HEK293T (cell line): ENCODE measurements around the gene GGA2.
A peak's percentile ranks its signal among the peaks of the same experiment; 100 is the strongest.
"Not testable (repeated sequence)": the region's sequence is repeated elsewhere in the genome, so short reads cannot be mapped to it uniquely, and the experiment has no call there.

Experiments used
- CTCF ChIA-PET: fragments of 350-600 bp; formaldehyde crosslinking; extraction: SDS; loops from one replicate; lab custom pipeline; 2021; ENCODE audit warnings: antibody characterized with exemption, inconsistent platforms; lab: Yijun Ruan, JAX
- POLR2A ChIA-PET: fragments of 350-600 bp; formaldehyde crosslinking; extraction: SDS; loops from one replicate; lab custom pipeline; 2020; ENCODE audit warnings: antibody characterized with exemption, inconsistent platforms; lab: Yijun Ruan, JAX
- DNase-seq: peaks from one replicate; pipeline ENCODE4 v3.0.0; 2012; ENCODE audit warnings: mixed read lengths; ENCODE audit errors: extremely low spot score
- ARNT ChIP-seq: fragments of 450-650 bp; IDR thresholded peaks from 2 replicates; pipeline ENCODE4 v1.6.1; 2017; ENCODE audit warnings: mild to moderate bottlenecking
- BHLHE40 ChIP-seq: fragments of 450-650 bp; IDR thresholded peaks from 2 replicates; pipeline ENCODE4 v1.6.1; 2016; ENCODE audit warnings: mild to moderate bottlenecking, moderate library complexity, borderline replicate concordance
- CTBP1 ChIP-seq: fragments of 450-650 bp; IDR thresholded peaks from 2 replicates; pipeline ENCODE4 v1.6.1; 2016; ENCODE audit warnings: borderline replicate concordance
- ELF4 ChIP-seq: fragments of 450-650 bp; IDR thresholded peaks from 2 replicates; pipeline ENCODE4 v1.6.1; 2017; ENCODE audit warnings: antibody characterized with exemption
- FOXA1 ChIP-seq: fragments of 450-650 bp; IDR thresholded peaks from 2 replicates; pipeline ENCODE4 v1.6.1; 2016; ENCODE audit warnings: mild to moderate bottlenecking
- FOXK2 ChIP-seq: fragments of 450-650 bp; IDR thresholded peaks from 2 replicates; pipeline ENCODE4 v1.6.1; 2016; ENCODE audit warnings: mild to moderate bottlenecking
- FOXM1 ChIP-seq: fragments of 450-650 bp; IDR thresholded peaks from 2 replicates; pipeline ENCODE4 v1.6.1; 2017; ENCODE audit warnings: mild to moderate bottlenecking, borderline replicate concordance
- HDGF ChIP-seq: fragments of 450-650 bp; IDR thresholded peaks from 2 replicates; pipeline ENCODE4 v1.6.1; 2017; ENCODE audit warnings: antibody characterized with exemption, borderline replicate concordance
- L3MBTL2 ChIP-seq: fragments of 450-650 bp; conservative IDR thresholded peaks from 2 replicates; pipeline ENCODE4 v1.6.1; 2016; ENCODE audit warnings: mild to moderate bottlenecking
- LEF1 ChIP-seq: fragments of 450-650 bp; IDR thresholded peaks from 2 replicates; pipeline ENCODE4 v1.6.1; 2017; ENCODE audit warnings: mild to moderate bottlenecking, borderline replicate concordance
- NFRKB ChIP-seq: fragments of 450-650 bp; IDR thresholded peaks from 2 replicates; pipeline ENCODE4 v1.6.1; 2016; ENCODE audit warnings: mild to moderate bottlenecking, moderate library complexity
- PKNOX1 ChIP-seq: fragments of 450-650 bp; IDR thresholded peaks from 2 replicates; pipeline ENCODE4 v1.6.1; 2016
- SP1 ChIP-seq: fragments of 450-650 bp; IDR thresholded peaks from 2 replicates; pipeline ENCODE4 v1.6.1; 2017
- SUZ12 ChIP-seq: fragments of 450-650 bp; IDR thresholded peaks from 2 replicates; pipeline ENCODE4 v1.6.1; 2016; ENCODE audit warnings: mild to moderate bottlenecking
- TARDBP ChIP-seq: fragments of 450-650 bp; IDR thresholded peaks from 2 replicates; pipeline ENCODE4 v1.6.1; 2016
- ZNF384 ChIP-seq: fragments of 450-650 bp; IDR thresholded peaks from 2 replicates; pipeline ENCODE4 v1.6.1; 2016

The GGA2 gene

DNA sequence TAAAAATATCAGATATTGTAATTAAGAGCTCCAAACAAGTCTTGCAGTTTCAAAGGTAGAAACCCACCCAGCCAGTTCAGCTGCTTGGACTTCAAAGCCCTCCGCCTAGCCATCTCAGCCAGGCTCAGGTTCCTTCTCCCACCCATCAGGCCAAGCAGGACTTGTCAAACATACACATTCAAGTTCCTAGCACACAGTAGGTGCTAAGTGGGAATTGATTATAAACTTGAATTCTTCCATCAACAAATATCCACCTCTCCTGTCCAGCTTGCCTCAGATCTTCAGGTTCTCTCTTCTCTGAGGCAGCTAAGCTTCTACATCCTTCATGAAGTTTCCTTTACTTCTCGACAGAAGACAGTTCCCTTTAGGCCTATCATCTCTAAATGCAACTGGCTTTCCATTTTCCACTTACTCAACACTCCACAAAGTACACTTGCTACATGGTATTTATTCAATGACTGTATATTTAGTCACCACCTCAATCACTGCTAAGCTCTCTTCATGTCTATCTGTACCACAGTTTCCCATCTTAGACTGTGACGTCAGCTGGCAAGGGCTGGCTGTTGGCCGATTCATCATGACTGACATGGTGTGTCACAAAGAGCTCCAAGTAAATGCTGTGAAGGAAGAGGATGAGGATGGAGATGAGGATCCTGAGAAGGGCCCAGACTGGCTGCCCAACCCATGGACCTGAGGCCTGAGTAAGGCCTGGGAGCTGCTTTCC lies 44.0 kb downstream of the GGA2 start:
- no peak for DNase-seq
- ChIA-PET CTCF (no interaction called here), POLR2A (no interaction called here)
- TF ChIP-seq LEF1 = no peak

GRCh38 chr16:23465179-23465578 lies 45.1 kb downstream of the GGA2 start:
- no peak for DNase-seq
- POLR2A ChIA-PET = no interaction called here
- CTCF ChIA-PET = no interaction called here
- TF ChIP-seq SUZ12 = no peak
- TF ChIP-seq FOXK2 = no peak
- TF ChIP-seq FOXM1 = no peak
- TF ChIP-seq ELF4 = no peak
- TF ChIP-seq ARNT = no peak
- no peak for TF ChIP-seq HDGF
- no peak for TF ChIP-seq LEF1
- TF ChIP-seq CTBP1 = no peak

DNA sequence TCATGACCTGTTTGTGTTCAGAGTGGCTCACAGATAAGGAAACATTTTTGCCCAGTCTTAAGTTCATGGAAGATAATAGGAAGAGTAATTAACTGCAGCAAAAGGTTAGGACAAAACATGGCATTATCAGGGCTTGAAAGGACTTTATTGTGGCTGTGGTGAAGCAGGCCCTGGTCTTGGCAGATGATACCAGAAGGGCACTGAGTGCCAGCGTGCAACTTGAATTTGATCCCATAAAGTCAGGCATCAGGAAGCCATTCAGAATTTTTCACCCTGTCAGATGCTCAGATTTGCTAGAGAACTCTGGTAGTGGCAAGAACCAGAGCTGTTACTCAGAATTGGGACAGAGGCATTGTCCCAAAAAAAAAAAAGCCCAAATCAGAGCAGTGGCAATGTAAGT lies 46.1 kb downstream of the GGA2 start:
- POLR2A ChIA-PET = no interaction called here
- CTCF ChIA-PET = no interaction called here

DNA sequence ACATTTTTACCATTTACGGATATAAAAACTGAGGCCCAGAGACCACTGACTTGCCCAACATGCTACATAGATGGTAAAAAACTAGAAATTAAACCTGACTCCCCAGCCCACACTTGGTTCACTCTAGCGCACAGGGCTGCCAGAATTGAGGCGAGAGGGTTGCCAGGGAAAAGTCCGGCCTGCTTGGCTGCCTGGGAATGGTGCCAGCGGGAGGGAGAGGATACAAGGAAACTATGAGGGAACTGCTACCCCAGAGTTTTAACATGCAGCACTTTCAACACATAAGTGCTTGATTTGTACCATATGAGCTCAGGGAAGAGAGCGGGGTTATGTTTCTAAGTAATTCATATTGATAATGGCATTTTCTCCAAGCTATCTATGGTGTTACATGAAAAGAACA lies 47.3 kb downstream of the GGA2 start:
- POLR2A ChIA-PET, DNase-seq: not testable (repeated sequence)
- CTCF ChIA-PET = interaction anchor here (0.7 kb wide), 1 partner anchor 32 kb away, joined by 3 read pairs; no protein-coding TSS in a partner anchor

More for the DNA sequence above, 46.1 kb downstream of the GGA2 start:
- TF ChIP-seq SUZ12 (no peak), ZNF384 (no peak), BHLHE40 (no peak), FOXK2 (no peak), L3MBTL2 (no peak)
- no peak for DNase-seq

DNA sequence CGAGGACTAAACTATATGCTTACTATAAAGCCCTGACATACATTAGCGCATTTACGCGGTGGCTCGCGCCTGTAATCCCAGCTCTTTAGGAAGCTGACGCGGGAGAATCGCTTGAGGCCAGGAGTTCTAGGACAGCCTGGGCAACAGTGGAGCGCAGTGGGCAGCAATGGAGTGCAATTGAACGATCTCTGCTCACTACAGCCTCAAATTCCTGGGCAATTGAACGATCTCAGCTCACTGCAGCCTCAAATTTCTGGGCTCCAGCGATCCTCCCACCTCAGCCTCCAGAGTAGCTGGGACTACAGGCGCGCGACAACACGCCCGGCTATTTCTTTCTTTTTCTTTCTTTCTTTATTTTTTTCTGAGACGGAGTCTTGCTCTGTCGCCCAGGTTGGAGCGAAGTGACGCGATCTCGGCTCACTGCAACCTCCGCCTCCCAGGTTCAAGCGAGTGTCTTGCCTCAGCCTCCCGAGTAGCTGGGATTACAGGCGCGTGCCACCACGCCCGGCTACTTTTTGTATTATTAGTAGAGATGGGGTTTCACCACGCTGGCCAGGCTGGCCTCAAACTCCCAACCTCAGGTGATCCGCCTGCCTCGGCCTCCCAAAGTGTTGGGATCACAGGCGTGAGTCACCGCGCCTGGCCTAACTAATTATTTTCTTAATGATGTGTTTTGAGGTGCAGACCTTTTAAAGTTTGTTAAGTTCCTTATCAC lies 56.8 kb downstream of the GGA2 start:
- POLR2A ChIA-PET = interaction anchor here (1.2 to 1.6 kb wide), 2 partner anchors 8 to 104 kb away, joined by 4 to 5 read pairs; partner anchors contain the start of genes EARS2 and UBFD1

GRCh38 chr16:23452572-23453337 lies 57.5 kb downstream of the GGA2 start, which contains the start of gene COG7:
Gene COG7 (minus strand): TSS chr16:23453189. CDS start chr16:23452994, 195 bp downstream.
- ChIA-PET POLR2A (interaction anchor here (1.2 to 1.6 kb wide), 2 partner anchors 8 to 105 kb away, joined by 4 to 5 read pairs; partner anchors contain the start of genes EARS2 and UBFD1), CTCF (interaction anchor here (0.9 to 1.4 kb wide), 3 partner anchors 16 to 17 kb away, joined by 3 to 7 read pairs (median 4); no protein-coding TSS in a partner anchor)
- no peak for TF ChIP-seq ZNF384
- no peak for TF ChIP-seq SUZ12
- TF ChIP-seq ELF4 = no peak
- TF ChIP-seq L3MBTL2 = peak; percentile 70
- TF ChIP-seq BHLHE40 = no peak
- TF ChIP-seq SP1 = no peak
- 0 out of 2 replicates have a peak, but pooled peaks have one; percentile 32 for TF ChIP-seq HDGF
- TF ChIP-seq FOXK2 = no peak
- no peak for TF ChIP-seq LEF1
- no peak for TF ChIP-seq TARDBP
- peak; percentile 85 for DNase-seq

More for the DNA sequence above, 56.8 kb downstream of the GGA2 start:
- no peak for DNase-seq
- TF ChIP-seq SUZ12 (no peak), ZNF384 (no peak), PKNOX1 (no peak), L3MBTL2 (no peak), FOXA1 (no peak), FOXK2 (no peak), CTBP1 (no peak), TARDBP (no peak), BHLHE40 (no peak), LEF1 (no peak)
- CTCF ChIA-PET = interaction anchor here (0.9 kb wide), 1 partner anchor 18 kb away, joined by 3 read pairs; no protein-coding TSS in a partner anchor

DNA sequence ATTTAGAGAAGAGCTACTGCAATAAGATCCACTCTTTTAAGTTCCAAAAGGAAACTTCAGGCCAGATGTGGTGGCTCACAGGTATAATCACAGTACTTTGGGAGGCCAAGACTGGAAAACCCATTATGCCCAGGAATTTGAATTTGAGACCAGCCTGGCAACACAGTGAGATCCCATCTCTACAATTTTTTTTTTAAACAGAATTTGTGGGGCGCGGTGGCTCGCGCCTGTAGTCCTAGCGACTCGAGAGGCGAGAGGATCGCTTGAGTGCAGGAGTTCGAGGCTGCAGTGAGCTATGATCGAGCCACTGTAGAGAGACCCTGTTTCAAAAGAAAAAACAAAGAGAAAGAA lies 58.1 kb downstream of the GGA2 start:
- CTCF ChIA-PET = interaction anchor here (1.1 to 1.4 kb wide), 2 partner anchors 15 to 17 kb away, joined by 4 to 7 read pairs; no protein-coding TSS in a partner anchor
- TF ChIP-seq NFRKB = no peak
- TF ChIP-seq PKNOX1 = no peak
- TF ChIP-seq TARDBP = no peak
- TF ChIP-seq ELF4 = no peak
- no peak for TF ChIP-seq ZNF384
- TF ChIP-seq HDGF = no peak
- no peak for TF ChIP-seq FOXA1
- TF ChIP-seq LEF1 = no peak
- no peak for DNase-seq
- POLR2A ChIA-PET = interaction anchor here (1.6 kb wide), 1 partner anchor 9 kb away, joined by 5 read pairs; no protein-coding TSS in a partner anchor
